GM18505 (cell line): ENCODE results near the gene TOMM34.

Experiments
- ATAC-seq: cut with Tn5 transposase; IDR thresholded peaks from one replicate; pipeline ENCODE4 v1.9.1; 2021; ENCODE audit not compliant: unreplicated experiment
- POLR2A ChIP-seq: IDR thresholded peaks from 4 replicates; pipeline ENCODE4 v1.6.1; 2011; ENCODE audit warnings: borderline replicate concordance; ENCODE audit not compliant: insufficient read depth, insufficient read length; ENCODE audit errors: extremely low read depth

TOMM34 gene

DNA sequence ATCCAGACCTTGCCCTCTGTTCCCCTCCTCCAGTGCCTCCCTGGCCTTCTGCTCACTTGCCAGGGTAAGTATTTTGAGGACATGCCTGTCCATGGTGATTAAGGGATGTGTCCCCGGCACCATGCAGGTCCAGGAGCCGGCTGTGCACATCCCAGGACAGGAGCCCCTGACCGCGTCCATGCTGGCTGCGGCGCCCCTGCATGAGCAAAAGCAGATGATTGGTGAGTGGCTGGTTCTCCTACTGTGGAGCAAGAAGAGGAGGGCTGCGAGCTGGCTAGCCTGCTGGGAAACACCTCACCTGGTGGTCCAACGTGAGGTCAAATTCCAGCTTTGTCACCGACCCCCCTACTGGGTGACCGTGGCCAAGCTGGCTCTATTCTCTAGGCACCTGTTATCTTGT lies 23.7 kb downstream of the TOMM34 start:
- no peak for TF ChIP-seq POLR2A
- no peak for ATAC-seq

- no peak for TF ChIP-seq POLR2A
- no peak for ATAC-seq
Observed at GRCh38 chr20:44932916-44933315, 27.3 kb downstream of the TOMM34 start.

GRCh38 chr20:44931911-44932310 lies 28.3 kb downstream of the TOMM34 start:
- no peak for TF ChIP-seq POLR2A
- no peak for ATAC-seq

- TF ChIP-seq POLR2A, result no peak
- no peak for ATAC-seq
Observed at GRCh38 chr20:44930517-44931168, 29.6 kb downstream of the TOMM34 start.

- no peak for TF ChIP-seq POLR2A
- no peak for ATAC-seq
Observed at GRCh38 chr20:44928595-44928994, 31.6 kb downstream of the TOMM34 start.

GRCh38 chr20:44924541-44924940 lies 35.7 kb downstream of the TOMM34 start:
- no peak for ATAC-seq
- no peak for TF ChIP-seq POLR2A

DNA sequence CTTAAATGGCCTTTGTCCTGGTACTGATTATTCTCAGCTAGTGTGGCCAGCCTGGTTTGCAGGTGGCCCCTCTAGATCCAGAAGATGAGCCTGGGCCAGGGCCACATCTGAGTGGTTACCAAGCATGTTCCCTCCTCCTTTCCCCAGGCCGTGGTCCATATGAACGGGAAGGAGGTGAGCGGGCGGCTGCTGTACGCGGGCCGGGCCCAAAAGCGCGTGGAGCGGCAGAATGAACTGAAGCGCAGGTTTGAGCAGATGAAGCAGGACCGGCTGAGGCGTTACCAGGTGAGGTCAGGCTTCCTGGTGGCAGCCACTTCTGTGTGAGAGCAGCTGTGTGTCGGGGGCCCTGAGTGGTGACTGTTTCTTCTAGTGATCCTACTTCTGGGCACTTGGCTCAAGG lies 38.8 kb downstream of the TOMM34 start:
- ATAC-seq, result no peak
- no peak for TF ChIP-seq POLR2A

- TF ChIP-seq POLR2A, result no peak
Observed at GRCh38 chr20:44918761-44919160, 41.4 kb downstream of the TOMM34 start.

GRCh38 chr20:44918342-44918741 lies 41.9 kb downstream of the TOMM34 start:
- no peak for TF ChIP-seq POLR2A
- no peak for ATAC-seq

More at GRCh38 chr20:44918761-44919160, 41.4 kb downstream of the TOMM34 start:
- no peak for ATAC-seq

DNA sequence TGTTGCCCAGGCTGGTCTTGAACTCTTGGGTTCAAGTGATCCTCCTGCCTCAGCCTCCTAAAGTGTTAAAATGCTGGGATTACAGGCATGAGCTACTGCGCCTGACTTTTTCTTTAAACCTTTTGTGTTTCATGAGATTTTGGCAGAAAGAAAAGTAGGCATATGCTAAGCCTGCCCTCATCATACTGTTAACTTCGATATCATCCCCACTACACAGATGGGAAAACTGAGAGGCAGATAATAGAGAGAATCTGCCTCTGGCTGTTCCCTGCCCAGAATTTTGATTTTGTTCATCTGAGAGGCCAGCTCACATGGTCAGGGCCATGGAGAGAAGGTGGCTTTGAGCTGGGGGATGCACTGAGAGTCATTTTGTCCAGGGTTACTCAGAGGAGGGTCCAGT lies 42.8 kb downstream of the TOMM34 start:
- no peak for TF ChIP-seq POLR2A
- ATAC-seq, result no peak

DNA sequence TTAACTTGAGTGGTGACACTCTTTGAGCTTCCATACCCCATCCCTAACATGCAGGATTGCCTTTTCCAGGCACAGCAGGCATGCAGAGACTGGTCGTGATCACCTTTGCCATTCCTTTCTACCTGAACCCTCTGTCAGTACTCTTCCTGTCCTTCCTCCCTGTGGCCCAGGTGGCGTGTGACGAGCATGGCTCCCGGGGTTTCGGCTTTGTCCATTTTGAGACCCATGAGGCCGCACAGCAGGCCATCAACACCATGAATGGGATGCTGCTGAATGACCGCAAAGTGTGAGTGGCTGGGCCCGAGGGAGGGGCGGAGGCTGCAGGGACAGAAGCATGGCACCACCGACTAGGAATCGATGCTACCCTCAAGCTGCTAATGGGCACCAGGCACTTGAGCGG lies 43.6 kb downstream of the TOMM34 start:
- ATAC-seq, result no peak

DNA sequence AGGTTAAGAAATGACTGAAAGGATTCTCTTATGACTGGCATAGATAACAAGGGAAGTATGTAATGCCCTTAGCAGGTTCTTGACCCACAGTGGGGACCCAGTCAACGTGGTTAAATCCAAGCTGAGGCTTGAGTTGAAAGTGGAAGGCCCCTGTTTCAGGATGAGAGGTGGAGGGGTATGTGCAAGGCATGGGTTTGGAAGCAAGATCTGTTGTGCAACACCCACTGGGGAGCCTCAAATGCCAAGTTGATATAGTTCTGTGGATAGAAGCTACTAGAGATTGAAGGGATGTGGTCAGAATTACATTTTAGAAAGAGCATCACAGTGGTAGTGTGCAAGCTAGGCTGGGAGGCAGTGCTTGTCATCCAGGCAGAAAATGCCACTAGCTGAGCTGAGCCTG lies 45.3 kb downstream of the TOMM34 start:
- TF ChIP-seq POLR2A, result no peak
- ATAC-seq, result no peak

More for the DNA sequence above, 43.6 kb downstream of the TOMM34 start:
- TF ChIP-seq POLR2A, result no peak

DNA sequence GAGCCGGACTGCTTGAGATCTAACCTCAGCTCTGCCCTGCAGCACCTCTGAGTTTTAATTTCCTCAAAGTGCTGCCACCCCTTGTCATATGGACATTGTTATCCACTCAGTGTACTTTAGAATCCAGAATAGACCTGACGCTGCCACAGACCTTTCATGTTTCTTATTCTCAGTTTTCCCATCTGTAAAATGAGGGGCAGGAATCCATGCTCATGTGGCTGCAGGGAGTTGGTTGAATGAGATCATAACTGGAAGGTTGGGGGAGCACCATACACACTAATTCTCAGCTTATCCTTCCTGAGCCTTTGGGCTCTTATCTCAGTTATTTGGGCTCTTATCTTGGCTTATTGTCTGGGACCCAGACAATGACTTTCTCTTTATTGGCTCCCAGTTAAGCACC lies 48.0 kb downstream of the TOMM34 start:
- ATAC-seq, result no peak
- no peak for TF ChIP-seq POLR2A

- no peak for ATAC-seq
- no peak for TF ChIP-seq POLR2A
Observed at GRCh38 chr20:44911264-44911921, 48.8 kb downstream of the TOMM34 start.
